Prostate gland (tissue), 2 donors: ENCODE results near the gene LIMS2. TPM values are rescaled to one million over a fixed set of nuclear protein-coding genes. Genes with fewer than 3 reads are reported as not detected.

Experiments
- DNase-seq: peaks from one replicate; pipeline ENCODE4 v3.0.0-alpha.2; 2019; ENCODE audit warnings: low spot score
- H3K27ac ChIP-seq, 2 donors: fragments of 200-600 bp; sonication (generic); 2 replicates each; pipeline ENCODE4 v1.5.1; 2017 to 2019
- H3K27me3 ChIP-seq: fragments of 200-600 bp; sonication (generic); replicated peaks from 2 replicates; pipeline ENCODE4 v1.5.1; 2019; ENCODE audit not compliant: insufficient read depth
- H3K36me3 ChIP-seq, 2 donors: fragments of 200-600 bp; sonication (generic); 1 replicate in 1 of 2; 2 replicates in 1 of 2; pipeline versions ENCODE4 v1.5.1 to v1.8.1; 2017 to 2019
- H3K4me1 ChIP-seq: fragments of 200-600 bp; sonication (generic); replicated peaks from 2 replicates; pipeline ENCODE4 v1.5.1; 2019
- H3K4me3 ChIP-seq, 2 donors: fragments of 200-600 bp; sonication (generic); 2 replicates each; pipeline ENCODE4 v1.5.1; 2017 to 2019
- H3K9me3 ChIP-seq: fragments of 200-600 bp; sonication (generic); 2 replicates; pipeline ENCODE4 v1.5.1; 2017
- CTCF ChIP-seq, 4 experiments: fragments of 200-600 bp in 2 of 4; fragments of 450-650 bp in 2 of 4; sonication (generic) in 2 of 4; IDR thresholded peaks; 1 replicate in 3 of 4; 2 replicates in 1 of 4; pipeline ENCODE4 v1.5.1; 2016 to 2019; ENCODE audit warnings: antibody characterized with exemption in 4 of 4, mild to moderate bottlenecking in 2 of 4, moderate library complexity in 2 of 4
- POLR2A ChIP-seq: fragments of 450-650 bp; IDR thresholded peaks from one replicate; pipeline ENCODE4 v1.6.1; 2016; ENCODE audit warnings: antibody characterized with exemption, mild to moderate bottlenecking
- POLR2AphosphoS5 ChIP-seq: sonication (generic); formaldehyde crosslinking; IDR thresholded peaks from one replicate; pipeline ENCODE4 v1.6.1; 2017; ENCODE audit warnings: antibody characterized with exemption
- WGBS: methylation state at CpG from one replicate; pipeline ENCODE4 v1.1.5; 2018; 5-methylcytosine and 5-hydroxymethylcytosine counted together
- intact Hi-C: fragments of 100-400 bp; cut with DNase I; formaldehyde crosslinking; loops from one replicate; pipeline ENCODE4 v1.14.2; 2022
- total RNA-seq, 2 donors: library from RNA; depleted of rRNA; stranded (reverse); fragments of >200 nt; gene quantifications; one replicate each; pipeline ENCODE4 v1.1.0, GENCODE V29; 2016

Gene LIMS2
- total RNA-seq, 2 donors from 2014 or later = 31.9 to 63.2 TPM

DNA sequence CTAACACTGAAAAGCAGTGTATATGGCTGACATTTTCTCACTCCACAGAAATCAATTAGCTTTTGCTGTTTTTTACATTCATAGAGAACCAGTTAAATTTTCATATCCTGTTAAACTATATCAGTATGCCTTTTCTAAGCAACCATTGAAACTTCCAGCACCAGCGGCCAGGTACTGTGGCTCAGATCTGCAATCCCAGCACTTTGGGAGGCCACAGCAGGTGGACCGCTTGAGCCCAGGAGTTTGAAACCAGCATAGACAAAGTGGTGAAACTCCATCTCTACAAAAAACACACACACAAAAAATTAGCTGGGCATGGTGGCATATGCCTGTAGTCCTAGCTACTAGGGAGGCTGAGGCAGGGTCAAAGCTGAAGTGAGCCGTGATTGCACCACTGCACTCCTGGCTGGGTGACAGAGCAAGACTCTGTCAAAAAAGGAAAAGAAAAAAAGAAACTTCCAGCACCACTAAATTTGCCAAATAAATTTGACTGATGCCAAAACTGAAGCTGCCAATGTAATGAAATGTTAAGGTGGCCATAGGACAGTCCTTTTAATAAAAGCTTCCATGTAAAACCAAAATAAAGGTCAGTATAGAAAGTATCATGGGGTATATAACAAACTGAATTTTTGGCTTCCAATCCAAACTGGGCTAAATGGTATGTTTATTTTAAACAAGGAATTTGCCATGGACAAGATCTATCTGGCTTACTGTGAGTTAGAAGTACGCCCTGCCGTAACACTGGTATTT lies 29.5 kb upstream of the LIMS2 start:
- Histone ChIP-seq H3K9me3 (no peaks in the 10 kb centered on the region), H3K27me3 (no peaks in the 10 kb centered on the region), H3K36me3 (peaks cover 4 to 8% of the 10 kb centered on the region in 2 donors), H3K4me1 (peaks cover 12% of the 10 kb centered on the region), H3K4me3 (no peak overlapping the region), H3K27ac (no peak overlapping the region)
- DNase-seq = no peak
- intact Hi-C loops = loop anchor here (5.0 kb wide), 1 partner anchor 113 kb away; no protein-coding TSS in a partner anchor
- TF ChIP-seq CTCF (IDR thresholded peaks at IDR 0.05) = no peak
- TF ChIP-seq POLR2A = no peak
- TF ChIP-seq POLR2AphosphoS5 = no peak
- 64% methylated on average over 5 of the region's 5 CpGs for WGBS

- Histone ChIP-seq H3K36me3 (peaks cover 0 to under 1% of the 10 kb centered on the region in 2 donors), H3K4me3 (no peak overlapping the region), H3K27me3 (no peaks in the 10 kb centered on the region), H3K9me3 (no peaks in the 10 kb centered on the region), H3K27ac (no peak overlapping the region), H3K4me1 (peaks cover 12% of the 10 kb centered on the region)
- intact Hi-C loops = no loop called here
- DNase-seq = no peak
- WGBS = 95% methylated on average over 5 of the region's 5 CpGs
- TF ChIP-seq CTCF (IDR thresholded peaks at IDR 0.05) = no peak
- TF ChIP-seq POLR2A = no peak
- TF ChIP-seq POLR2AphosphoS5 = no peak
These were observed 28.0 kb upstream of the LIMS2 start for GRCh38 chr2:127703282-127703681.

- no peak for DNase-seq
- no peaks in the 10 kb centered on the region for H3K27me3 ChIP-seq
- peaks cover 12% of the 10 kb centered on the region for H3K4me1 ChIP-seq
- H3K4me3 ChIP-seq = peak overlapping the region; percentile 54 to 73
- TF ChIP-seq POLR2AphosphoS5 (peak; percentile 1), CTCF (IDR thresholded peaks at IDR 0.05) (no peak)
- intact Hi-C loops = no loop called here
- 50% methylated on average over 19 of the region's 19 CpGs for WGBS
- H3K36me3 ChIP-seq = no peaks in the 10 kb centered on the region
- H3K27ac ChIP-seq = peak overlapping the region; percentile 87 to 93
- H3K9me3 ChIP-seq = no peaks in the 10 kb centered on the region
These were observed 27.2 kb upstream of the LIMS2 start for GRCh38 chr2:127702395-127703009.

GRCh38 chr2:127701651-127702394 lies 26.5 kb upstream of the LIMS2 start:
- peak; percentile 46 for DNase-seq
- Histone ChIP-seq H3K4me3 (peak overlapping the region; percentile 54 to 73), H3K36me3 (no peaks in the 10 kb centered on the region), H3K27ac (peak overlapping the region; percentile 87 to 93), H3K9me3 (no peaks in the 10 kb centered on the region), H3K4me1 (peaks cover 12% of the 10 kb centered on the region), H3K27me3 (no peaks in the 10 kb centered on the region)
- WGBS = under 1% methylated on average over 34 of the region's 108 CpGs
- intact Hi-C loops = no loop called here
- peak; percentile 14 for TF ChIP-seq POLR2AphosphoS5
- TF ChIP-seq CTCF (IDR thresholded peaks at IDR 0.05) = peak in 2 of 4 experiments; percentile 20 to 38
- TF ChIP-seq POLR2A = peak; percentile 28
